DND-41 (cell line): ENCODE measurements around the gene C10orf143.

Experiments
- ATAC-seq: fragments of 200-7000 bp; cut with Tn5 transposase; 3 replicates; pipeline ENCODE4 v1.9.1; 2021; ENCODE audit warnings: low read depth; ENCODE audit not compliant: insufficient read depth
- DNase-seq: peaks from one replicate; pipeline ENCODE4 v3.0.0-alpha.2; 2020
- H2AFZ ChIP-seq: 2 replicates; pipeline ENCODE4 v1.6.0; 2012; ENCODE audit warnings: low read depth, low read length
- H3K27ac ChIP-seq: 2 replicates; pipeline ENCODE4 v1.5.1; 2012; ENCODE audit warnings: low read length, inconsistent platforms
- H3K27me3 ChIP-seq: fragments of 200-600 bp; sonication (generic); 2 replicates; pipeline ENCODE4 v1.6.0; 2012; ENCODE audit warnings: low read length, mild to moderate bottlenecking, inconsistent platforms; ENCODE audit not compliant: insufficient read depth, poor library complexity
- H3K36me3 ChIP-seq: 2 replicates; pipeline ENCODE4 v1.5.1; 2012; ENCODE audit warnings: low read length, inconsistent platforms; ENCODE audit not compliant: insufficient read depth
- H3K4me1 ChIP-seq: 2 replicates; pipeline ENCODE4 v1.5.1; 2012; ENCODE audit warnings: mild to moderate bottlenecking, low read length; ENCODE audit not compliant: insufficient read depth
- H3K4me2 ChIP-seq: 2 replicates; pipeline ENCODE4 v1.6.0; 2012; ENCODE audit warnings: mild to moderate bottlenecking, moderate library complexity, low read length, inconsistent platforms; ENCODE audit not compliant: insufficient read depth
- H3K4me3 ChIP-seq, 2 experiments: fragments of 200-600 bp in 1 of 2; shearing (Covaris generic) in 1 of 2; 2 replicates each; pipeline ENCODE4 v1.5.1; 2012 to 2016; ENCODE audit warnings: inconsistent platforms in 2 of 2, low read length in 2 of 2, mild to moderate bottlenecking in 2 of 2, low read depth in 1 of 2, moderate library complexity in 1 of 2
- H3K79me2 ChIP-seq: 2 replicates; pipeline ENCODE4 v1.6.0; 2012; ENCODE audit warnings: low read length, inconsistent platforms; ENCODE audit not compliant: insufficient read depth
- H3K9ac ChIP-seq: 2 replicates; pipeline ENCODE4 v1.6.0; 2012; ENCODE audit warnings: low read depth, mild to moderate bottlenecking, inconsistent platforms, low read length, moderate library complexity
- H3K9me3 ChIP-seq: 2 replicates; pipeline ENCODE4 v1.5.1; 2012; ENCODE audit warnings: low read length, moderate library complexity, mild to moderate bottlenecking, inconsistent platforms; ENCODE audit not compliant: insufficient read depth, severe bottlenecking
- H4K20me1 ChIP-seq: 2 replicates; pipeline ENCODE4 v1.6.0; 2012; ENCODE audit warnings: low read length; ENCODE audit not compliant: insufficient read depth
- CTCF ChIP-seq: IDR thresholded peaks from 2 replicates; pipeline ENCODE4 v1.5.1; 2012; ENCODE audit warnings: borderline replicate concordance, low read length, moderate library complexity, mild to moderate bottlenecking; ENCODE audit not compliant: poor library complexity, severe bottlenecking; ENCODE audit errors: extremely low read depth
- EZH2 ChIP-seq: IDR thresholded peaks from 3 replicates; pipeline ENCODE4 v1.6.1; 2012; ENCODE audit warnings: borderline replicate concordance, low read depth, mild to moderate bottlenecking, moderate library complexity, low read length, inconsistent platforms; ENCODE audit not compliant: severe bottlenecking

Gene C10orf143

GRCh38 chr10:130036296-130037065 is 74.1 kb downstream of the C10orf143 start:
- Histone ChIP-seq H3K27ac (no peak overlapping the region), H3K4me2 (no peak overlapping the region), H3K9me3 (no peaks in the 10 kb centered on the region), H4K20me1 (no peaks in the 10 kb centered on the region), H3K4me3 (no peak overlapping the region), H3K4me1 (no peaks in the 10 kb centered on the region), H3K27me3 (no peaks in the 10 kb centered on the region), H3K79me2 (no peaks in the 10 kb centered on the region), H3K9ac (no peak overlapping the region), H2AFZ (no peak overlapping the region), H3K36me3 (no peaks in the 10 kb centered on the region)
- DNase-seq (no peak), ATAC-seq (no peak)
- TF ChIP-seq EZH2 (no peak), CTCF (no peak)

- Histone ChIP-seq H2AFZ (no peak overlapping the region), H3K36me3 (no peaks in the 10 kb centered on the region), H3K9me3 (no peaks in the 10 kb centered on the region), H4K20me1 (no peaks in the 10 kb centered on the region), H3K27me3 (no peaks in the 10 kb centered on the region), H3K4me3 (no peak overlapping the region), H3K4me1 (no peaks in the 10 kb centered on the region), H3K79me2 (no peaks in the 10 kb centered on the region), H3K27ac (no peak overlapping the region), H3K4me2 (no peak overlapping the region), H3K9ac (no peak overlapping the region)
- ATAC-seq (no peak), DNase-seq (no peak)
- no peak for TF ChIP-seq EZH2
- TF ChIP-seq CTCF, result no peak
Observed at GRCh38 chr10:130029209-130029608, 81.4 kb downstream of the C10orf143 start.

- Histone ChIP-seq H3K9me3 (no peaks in the 10 kb centered on the region), H3K4me1 (no peaks in the 10 kb centered on the region), H4K20me1 (no peaks in the 10 kb centered on the region), H2AFZ (no peak overlapping the region), H3K27ac (no peak overlapping the region), H3K79me2 (no peaks in the 10 kb centered on the region), H3K27me3 (no peaks in the 10 kb centered on the region), H3K4me3 (no peak overlapping the region), H3K36me3 (no peaks in the 10 kb centered on the region), H3K4me2 (no peak overlapping the region), H3K9ac (no peak overlapping the region)
- no peak for TF ChIP-seq CTCF
- no peak for TF ChIP-seq EZH2
- ATAC-seq (no peak), DNase-seq (no peak)
Observed at GRCh38 chr10:130028465-130028819, 82.2 kb downstream of the C10orf143 start.
